ENCODE measurements around the gene DHRS12. TPM values are rescaled to one million over a fixed set of nuclear protein-coding genes. Genes with fewer than 3 reads are reported as not detected.

The DHRS12 gene
- 4.6 to 5.4 TPM (median 4.9 TPM) in 5 replicates for total RNA-seq (2022; extraction: Qiagen RNA extraction)

GRCh38 chr13:51803422-51804294 lies at the start of gene DHRS12:
DHRS12 (minus strand) TSS chr13:51804163; CDS start chr13:51799659, 4,504 bp downstream.

GRCh38 chr13:51844862-51845573 lies 41.1 kb upstream of the DHRS12 start, which contains the start of gene TMEM272:
TMEM272 (minus strand) TSS chr13:51845177; CDS start chr13:51838530, 6,647 bp downstream.

Other genes starting within 250 kb of the DHRS12 start
- 2.8 to 3.7 TPM (median 3.4 TPM) in 5 replicates for gene WDFY2, start 219.7 kb downstream of the DHRS12 start, total RNA-seq (2022; extraction: Qiagen RNA extraction)
- gene TMEM272, start 41.0 kb upstream of the DHRS12 start, total RNA-seq (2022; extraction: Qiagen RNA extraction), result not detected in 5 replicates
- gene CCDC70, start 57.8 kb upstream of the DHRS12 start, total RNA-seq (2022; extraction: Qiagen RNA extraction), result not detected in 5 replicates
- gene ATP7B, start 207.3 kb upstream of the DHRS12 start, total RNA-seq (2022; extraction: Qiagen RNA extraction), result 1.9 to 2.7 TPM (median 2.5 TPM) in 5 replicates
- 6.4 to 8.5 TPM (median 7.8 TPM) in 5 replicates for gene ALG11, start 208.2 kb upstream of the DHRS12 start, total RNA-seq (2022; extraction: Qiagen RNA extraction)
- gene UTP14C, start 220.5 kb upstream of the DHRS12 start, total RNA-seq (2022; extraction: Qiagen RNA extraction), result 5.5 to 6.8 TPM (median 6.5 TPM) in 5 replicates